Measurements from ENCODE around the gene HIVEP3.
A peak's percentile ranks its signal among the peaks of the same experiment; 100 is the strongest.

Gene HIVEP3

DNA sequence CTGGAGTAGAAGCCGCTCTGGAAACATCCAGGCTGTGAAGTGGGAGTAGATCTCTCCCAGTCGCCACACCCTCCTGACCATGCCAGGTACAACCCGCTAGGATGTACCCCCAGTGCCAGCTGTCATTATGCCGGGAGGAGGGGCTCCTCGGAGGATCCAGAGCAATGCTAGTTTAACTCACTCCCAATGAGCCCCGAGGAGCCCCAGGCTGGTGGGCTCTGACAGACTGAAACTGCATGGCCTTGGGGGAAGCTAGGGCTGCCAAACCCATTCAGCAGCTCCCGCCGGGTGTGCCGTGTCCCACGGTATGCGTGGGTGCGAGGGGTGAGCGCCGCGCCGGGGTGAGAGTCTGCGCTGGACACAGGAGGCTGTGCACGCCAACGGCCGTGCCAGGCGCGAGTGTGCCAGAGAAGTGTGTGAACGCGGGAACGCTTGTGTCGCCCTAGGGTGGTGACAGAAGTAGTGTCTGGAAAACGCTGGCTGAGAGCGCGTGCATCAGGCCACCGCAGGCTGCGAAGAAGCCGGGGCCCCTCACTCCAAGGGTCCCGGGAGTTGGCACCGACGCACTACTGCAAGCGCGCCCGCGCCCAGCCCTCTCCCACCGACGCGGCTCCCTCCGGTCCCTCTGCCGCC, 257.2 kb downstream of the HIVEP3 start:
- DNase-seq: no peak

DNA sequence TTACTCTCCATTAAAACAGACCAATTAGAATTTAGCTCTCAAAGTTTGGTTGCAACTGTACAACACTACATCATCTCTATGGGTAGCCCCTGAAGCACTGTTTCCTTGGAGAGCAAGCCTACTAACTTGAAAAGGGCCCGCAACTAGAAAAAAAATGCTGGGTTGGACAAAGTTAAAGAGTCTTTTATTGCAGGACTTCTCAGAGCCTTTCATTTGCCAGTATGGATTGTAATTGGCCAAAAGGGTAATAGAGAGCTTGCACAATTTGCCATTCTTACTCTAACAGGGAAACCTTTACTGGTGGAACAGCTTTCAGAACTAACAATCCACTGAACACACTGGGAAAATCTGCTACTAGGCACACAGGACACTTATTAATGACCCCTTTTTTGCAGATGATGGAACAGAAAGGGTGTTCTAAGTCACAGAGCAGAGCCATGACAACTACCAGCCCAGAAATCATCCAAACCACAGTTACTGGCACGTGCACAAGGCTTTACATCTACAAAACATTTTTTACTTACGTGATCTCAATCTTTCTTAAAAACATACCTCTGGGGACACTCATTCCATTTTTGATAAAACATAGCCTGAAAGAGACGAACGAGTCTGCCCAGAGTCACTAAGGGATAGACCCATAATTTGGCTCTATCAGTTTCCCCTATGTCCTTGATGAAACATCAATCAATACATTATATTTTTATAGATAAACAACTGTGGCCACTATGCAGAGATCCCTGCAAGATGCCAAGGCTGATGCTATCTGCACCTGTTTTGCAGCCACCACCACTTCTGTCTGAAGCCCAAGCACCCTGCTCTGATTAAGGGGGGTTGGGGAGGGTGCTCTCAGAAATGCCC, 257.9 kb downstream of the HIVEP3 start:
- DNase-seq: no peak

DNA sequence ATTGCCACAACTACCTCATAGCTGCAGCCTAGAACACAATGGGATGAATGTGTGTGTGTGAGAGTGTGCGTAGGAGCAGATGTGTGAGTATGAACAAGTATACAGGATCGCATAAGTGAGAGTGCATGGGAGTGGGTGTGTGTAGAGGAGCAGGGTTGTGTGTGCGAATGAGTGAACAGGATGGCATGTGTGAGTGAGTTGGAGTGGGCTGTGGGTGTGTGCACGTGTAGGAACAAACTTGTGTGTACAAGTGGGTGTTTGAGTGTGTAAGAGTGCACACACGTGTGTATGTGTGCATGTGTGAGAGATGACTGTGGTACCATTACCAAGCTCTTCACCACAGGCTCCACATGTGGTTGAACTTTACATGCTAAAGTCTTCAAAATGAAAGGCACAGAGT, 258.8 kb downstream of the HIVEP3 start:
- DNase-seq: no peak

DNA sequence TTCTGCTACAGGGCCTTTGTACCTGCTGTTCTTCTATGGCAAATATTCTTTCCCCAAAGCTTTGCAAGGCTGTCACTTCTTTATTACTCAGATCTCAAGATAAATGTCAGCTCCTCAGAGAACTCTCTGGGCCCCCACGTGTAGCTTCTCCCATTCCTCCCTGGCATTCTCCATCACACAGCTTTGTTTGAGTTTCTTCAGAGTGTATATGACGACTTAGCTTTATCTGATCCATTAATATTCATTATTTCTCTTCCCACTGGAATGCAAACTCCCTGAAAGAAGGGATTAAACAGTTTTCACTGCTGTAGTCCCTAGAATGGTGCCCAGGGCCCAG, 259.6 kb downstream of the HIVEP3 start:
- DNase-seq: no peak

DNA sequence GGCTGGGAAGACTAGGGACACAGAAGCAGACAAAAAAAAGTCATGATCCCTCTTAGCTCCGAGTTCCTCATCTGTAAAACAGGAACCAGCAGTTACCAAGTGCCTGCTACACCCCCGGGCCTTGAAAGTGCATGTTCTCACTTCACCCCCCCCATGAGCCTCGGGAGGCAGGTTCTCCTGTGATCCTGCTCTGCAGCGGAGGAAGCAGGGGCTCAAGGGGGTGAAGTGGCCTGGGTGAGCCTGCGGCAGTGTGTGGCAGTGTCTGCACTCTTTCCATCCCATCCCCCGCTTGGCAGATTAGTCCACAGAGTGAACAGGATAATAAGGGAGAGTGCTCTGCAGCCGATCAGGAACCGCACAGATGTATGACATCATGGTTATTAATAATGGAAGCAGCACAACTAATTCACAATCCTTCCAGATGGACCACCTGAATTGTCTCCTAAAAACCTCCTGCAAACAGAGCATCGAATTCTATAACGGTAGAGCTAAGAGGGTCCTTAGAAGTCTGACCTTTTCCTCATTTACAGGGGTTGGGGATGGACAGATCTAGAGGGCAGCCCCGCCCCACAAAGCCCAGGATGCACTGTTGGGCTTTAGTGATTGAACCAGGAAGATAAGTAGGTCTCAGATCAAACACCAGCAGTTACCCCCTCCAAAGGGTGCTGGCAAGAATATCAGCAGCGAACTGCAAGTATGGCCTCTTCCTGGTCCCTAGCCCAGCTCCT, 260.1 kb downstream of the HIVEP3 start:
- DNase-seq: peak; percentile 22

DNA sequence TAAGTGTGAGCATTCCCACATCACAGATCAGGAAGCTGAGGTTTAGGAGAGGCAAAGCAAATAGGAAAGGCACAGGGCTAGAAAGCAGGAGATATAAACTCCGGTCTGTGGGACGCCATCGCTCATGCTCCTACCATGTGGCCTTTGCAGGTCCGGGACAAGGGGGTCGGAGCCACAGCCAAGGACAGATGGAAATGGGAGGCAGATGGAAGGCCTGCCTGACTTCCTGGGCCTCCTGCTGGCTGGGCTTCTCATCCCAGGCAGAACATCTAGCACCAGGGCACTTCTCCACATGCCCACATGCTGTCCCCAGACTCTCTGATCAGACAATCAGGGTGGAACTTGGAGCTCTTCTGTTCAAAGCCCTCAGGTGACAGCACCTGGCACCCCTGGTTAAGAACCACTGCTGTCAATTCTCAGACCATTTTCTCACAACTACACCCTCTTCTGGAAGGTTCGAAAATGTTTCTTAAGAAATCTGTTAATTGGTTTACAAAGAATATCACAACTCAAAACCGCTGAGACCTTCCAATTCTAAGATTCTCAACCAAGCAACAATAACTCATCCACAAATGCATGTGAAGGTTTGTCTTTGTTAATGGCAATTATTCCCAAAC, 260.9 kb downstream of the HIVEP3 start:
- DNase-seq: no peak

DNA sequence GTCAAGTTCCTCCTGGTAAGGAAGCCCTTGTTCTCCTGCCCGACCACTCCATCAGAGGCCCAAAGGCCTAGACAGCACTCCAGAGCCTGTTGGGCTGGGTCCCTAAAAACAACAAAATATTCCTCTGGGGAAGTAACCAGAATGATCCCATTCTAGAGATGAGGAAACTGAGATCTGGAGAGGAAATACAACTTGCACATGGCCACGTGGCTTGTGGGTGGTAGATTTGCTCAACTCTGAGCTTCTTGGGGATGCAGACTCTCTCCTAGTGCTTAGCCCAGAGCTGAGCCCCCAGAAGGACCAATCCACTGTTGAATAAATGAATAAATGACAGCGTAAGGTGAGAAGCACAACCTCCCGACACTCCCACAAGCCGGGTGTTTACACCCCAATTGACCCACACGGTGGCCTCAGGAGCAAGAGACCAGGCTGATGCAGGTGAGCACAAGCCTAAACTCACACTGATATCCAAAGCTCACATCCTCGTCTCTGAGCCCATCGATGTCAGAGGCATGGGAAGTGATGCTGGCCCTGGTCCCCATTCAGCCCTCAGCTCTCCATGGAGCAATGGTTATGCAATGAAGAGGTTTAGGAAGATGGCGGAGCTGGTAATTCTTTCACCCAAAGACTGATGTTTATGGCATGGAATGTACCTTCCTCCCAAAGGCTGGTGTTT, 261.8 kb downstream of the HIVEP3 start:
- no peak for DNase-seq

DNA sequence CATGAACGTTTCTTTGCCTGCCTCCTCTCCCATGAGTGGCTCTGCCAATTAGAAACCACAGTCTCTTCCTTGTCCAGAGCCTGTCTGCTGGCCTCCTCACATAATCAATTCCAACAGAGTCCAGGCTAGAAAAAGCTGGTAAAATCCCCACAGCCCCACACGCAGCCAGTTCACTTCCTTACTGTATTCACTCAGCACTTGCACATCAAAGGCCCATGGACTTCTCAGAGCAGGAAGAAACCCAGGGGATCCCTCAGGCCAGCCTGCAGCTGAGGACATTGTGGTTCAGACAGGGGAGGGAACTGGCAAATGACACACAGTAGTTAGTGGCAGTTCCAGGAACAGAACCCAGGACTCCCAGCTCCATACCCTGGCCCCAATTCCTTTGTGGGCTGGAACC, 262.7 kb downstream of the HIVEP3 start:
- no peak for DNase-seq

DNA sequence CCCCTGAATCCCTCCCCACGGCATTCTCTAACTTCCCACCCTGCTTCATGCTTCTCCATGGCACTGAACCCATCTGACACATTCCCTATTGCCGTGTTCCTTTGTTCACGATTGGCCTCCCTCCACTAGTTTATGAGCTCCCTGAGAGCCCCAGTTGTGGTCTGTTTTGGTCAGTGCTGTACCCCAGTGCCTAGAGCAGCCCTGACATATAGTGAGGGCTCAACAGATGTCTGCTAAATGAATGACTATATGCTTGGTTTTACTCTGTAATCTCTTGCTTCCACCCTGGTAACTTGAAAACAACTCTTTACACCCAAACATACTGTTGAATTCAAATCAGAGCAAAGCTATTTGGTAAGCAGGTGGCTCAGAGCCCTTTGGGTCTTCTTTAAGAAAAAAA, 263.1 kb downstream of the HIVEP3 start:
- DNase-seq: no peak

DNA sequence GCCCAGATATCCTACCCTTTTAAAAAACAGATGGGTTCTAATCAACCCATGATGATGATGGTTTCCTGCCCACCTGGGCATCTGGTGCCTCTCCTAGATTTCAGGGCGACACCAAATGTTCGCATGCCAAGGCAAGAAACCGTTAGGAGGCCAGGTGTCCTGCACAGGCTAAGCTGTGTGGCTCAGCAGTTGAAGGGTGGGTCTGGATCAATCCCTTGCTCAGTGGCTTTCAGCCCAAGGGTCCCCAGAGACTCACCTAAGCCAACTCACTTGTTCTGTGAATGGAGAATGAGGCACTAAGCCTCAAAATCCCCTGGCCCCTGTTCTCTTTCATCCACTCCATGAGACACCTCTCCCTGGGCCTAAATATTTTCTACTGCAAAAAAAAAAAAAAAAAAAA, 265.1 kb downstream of the HIVEP3 start:
- DNase-seq: no peak

DNA sequence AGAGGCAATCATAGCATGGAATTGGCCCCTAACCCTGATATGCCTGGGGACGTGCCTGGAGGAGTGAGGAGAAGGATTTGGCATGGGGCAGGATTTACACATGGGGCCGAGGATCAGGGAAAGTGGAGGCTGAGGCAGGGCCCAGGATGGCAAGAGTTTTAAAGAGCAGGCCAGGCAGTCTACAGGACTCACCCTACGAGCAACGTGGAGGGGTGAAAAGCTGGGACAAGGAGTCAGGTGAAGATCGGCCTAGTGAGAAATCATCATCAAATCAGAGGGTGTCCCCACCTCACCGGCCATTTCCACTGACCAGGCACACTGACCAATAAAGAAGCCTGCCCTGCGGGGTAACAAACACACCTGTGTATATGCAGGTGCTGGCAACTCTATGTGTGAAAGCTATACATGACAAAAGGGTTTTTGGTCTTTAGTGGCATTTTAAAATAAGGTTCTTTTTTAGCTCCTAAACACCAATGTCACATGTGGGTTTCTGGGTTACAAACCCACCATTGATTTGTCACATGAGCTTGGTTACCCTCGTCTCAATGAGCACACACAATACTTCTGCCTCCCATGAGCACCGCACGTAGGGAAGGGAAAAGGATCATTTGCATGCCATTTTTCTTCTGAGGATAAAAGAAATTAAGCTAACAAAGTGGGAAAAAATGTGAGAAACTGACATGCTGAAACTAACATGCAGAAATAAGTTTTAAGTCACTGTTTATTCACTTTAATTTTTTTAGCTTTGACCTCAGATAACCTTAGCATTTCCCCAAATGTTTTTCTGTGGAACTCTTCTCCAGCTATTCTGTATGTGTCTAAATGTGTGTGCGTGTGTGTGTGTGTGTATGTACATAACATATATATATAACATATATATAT, 266.1 kb downstream of the HIVEP3 start:
- no peak for DNase-seq

DNA sequence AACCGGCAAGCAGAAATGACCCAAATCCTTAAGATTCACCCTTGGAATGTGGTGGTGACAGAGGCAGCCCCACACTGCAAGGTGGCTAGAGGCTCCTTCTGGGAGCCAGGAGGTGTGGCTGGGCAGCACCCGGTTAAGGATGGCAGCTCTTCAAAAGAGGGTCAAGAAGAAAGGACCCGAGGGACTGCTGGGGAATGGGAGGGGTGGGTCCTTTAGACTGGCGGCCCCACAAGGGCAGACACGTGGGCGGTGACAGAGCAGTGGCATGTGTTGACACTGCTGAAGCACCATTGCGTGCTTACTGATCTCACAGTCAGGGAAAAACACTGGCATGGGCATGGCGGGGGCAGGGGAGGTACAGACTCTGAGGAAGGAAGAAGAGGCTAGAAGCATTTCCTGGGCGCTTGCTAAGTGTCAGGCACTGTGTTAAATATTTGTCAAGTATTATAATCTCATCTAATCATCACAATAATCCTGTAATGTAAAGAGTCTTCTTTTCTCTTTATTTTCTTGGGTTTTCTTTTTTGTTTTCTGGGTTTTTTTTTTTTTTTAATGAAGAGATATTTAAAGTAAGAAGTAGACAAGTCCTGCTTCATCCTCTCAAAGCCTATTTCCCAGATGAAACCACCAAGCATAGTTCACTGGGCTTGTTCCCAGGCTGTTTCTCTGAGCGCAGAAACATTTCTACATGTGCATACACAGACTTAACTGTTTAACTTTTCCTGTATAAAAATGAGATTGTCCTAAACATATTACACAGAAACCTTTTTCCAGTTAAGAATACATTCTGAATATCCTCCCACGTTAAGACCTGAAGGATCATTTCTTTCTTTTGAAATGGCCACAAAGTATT, 268.5 kb downstream of the HIVEP3 start:
- DNase-seq: peak; percentile 61

DNA sequence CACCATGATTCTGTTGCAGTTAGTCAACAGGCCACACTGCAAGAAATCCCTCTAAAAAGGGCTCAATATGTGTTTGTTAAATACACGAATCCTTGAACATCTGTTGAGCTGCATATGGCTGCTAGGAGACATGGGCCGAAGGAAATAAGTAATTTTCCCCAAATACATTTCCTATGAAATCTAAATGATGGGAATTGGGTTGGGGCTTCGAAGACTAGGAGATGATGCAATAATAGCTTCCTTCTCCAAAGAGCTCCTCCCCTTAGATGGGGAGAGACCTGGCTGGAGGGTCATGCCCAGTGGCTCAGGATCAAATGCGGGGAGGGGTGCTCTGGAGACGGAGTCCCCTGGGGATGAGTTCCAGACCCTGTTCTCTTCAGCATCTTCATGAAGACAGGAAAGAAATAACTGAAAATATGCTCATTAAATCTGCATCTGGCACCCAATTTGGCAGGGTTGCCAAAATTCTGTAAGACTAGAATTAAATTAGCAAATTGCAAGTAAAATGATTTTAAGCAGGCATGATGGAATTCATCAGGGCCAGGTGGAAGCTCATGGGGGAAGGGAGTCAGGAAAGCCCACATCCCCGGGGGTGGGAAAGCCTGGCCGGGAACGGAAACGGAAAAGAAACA, 269.2 kb downstream of the HIVEP3 start:
- peak; percentile 8 for DNase-seq

DNA sequence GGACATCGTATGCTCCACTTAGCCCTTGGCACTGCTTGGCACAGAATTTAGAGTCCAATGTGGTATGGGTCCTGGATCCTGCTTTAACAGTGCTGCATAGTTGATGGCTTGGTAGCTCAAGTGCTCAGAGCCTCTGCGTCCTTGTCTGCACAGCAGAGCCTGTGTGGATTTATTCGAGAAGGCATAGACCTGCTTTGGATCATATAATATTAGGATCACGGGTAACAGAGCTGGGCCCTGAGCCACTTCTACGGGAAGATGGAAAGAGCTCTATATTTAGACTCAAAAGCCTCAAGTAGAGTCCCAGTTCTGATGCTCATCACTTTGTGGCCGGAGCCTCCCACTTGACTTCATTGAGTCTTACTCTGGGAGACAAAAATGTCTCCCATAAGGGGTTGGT, 269.9 kb downstream of the HIVEP3 start:
- DNase-seq: peak; percentile 17

DNA sequence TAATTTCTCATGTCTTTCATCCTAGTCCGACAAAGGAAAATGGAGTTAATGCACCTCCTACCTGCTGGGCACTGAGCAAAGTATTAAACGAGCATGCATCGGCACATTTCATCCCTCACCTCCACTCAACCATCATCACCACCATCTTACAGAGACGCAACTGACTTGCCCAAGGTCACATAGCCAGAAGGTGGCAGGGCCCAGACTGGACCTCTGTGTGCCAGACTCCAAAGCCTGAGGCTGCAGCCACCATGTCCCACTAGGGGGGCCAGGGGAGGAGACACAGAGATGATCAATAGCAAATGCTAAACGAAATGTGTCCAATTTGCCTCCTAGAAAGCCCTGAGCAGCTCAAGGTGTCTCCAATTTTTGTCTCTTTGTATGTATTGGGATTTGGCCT, 270.5 kb downstream of the HIVEP3 start:
- DNase-seq: peak; percentile 17

DNA sequence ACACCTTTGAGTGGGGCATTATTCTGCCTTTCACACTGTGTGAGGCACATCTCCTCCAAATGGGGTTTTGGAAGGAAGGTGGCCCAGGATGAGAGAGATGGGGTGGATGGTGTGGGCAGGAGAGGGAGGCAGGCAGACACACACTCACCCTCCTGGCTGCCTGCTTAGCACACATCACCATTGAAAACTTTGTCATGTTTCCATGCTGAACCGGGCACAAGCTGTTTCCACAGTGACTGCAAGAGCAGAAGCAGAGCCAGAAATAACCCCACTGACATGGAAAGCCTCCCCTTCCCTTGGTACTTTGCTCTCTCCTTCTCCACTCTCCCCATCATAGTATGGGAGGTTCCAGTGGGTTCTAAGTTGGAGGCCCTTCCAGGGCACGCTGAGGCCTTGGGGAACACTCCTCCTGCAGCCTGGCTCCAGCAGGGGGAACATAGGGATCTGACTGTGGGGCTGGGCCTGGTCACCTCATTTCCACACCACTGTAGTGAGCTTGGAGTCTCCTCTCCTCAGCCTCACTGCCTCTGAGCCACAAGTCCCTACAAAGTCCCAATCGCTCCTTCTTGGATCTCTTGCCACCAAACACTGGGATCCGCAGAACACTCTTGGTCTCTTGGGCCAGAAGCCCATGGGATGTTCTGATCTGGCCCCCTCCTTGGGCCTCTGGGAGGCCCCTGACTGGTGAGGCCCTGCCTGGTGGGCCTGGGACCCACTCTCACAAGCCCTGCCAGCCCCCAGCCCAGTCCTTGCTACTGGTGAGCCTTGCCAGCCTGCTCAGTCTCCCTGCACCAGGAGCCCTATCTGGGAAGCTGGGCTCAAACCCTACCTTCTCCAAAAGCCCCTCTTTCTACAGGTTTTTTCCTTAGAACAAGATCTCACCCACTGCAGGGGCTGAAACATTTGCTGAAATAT, 271.2 kb downstream of the HIVEP3 start:
- peak; percentile 22 for DNase-seq

DNA sequence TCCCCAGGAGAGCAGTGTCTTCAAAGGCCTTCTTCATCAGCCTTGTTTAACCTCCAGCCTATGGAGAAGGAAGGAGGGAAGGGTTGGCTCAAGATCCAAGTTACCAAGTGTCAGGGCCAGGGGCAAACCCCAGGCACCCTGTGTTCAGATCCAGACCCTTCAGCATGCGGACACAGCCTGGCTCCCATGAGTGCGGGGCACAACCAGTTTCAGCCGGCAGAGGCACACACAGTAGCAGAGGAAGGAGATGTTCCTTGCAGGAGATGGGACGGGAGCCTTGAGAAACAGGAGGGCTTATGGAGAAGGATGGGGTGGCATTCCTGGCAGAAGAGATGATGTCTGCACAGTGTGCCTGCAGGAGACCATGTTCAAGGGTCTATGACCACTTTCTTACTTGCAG, 272.5 kb downstream of the HIVEP3 start:
- no peak for DNase-seq

DNA sequence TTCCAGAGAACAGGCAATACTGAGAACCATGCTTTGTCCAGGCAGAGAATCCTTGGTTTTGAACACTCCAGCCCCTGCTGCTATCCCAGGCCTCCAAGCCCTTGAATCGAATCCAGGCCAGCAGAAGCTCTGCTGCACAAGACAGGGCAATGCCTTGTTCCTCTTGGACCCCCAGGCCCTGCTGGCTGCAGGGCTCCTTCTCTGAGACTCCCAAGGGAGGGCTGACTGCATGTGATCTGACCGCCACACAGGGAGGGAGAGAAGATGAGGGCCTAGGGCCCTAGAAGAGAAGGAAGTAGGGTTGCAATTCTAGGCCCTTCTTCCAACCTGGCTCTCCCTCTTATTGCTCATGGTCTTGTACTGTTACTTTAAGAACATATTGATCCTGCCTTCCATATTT, 273.7 kb downstream of the HIVEP3 start:
- DNase-seq: no peak
